Measurements from ENCODE around the gene KCNH8.

Gene KCNH8

DNA sequence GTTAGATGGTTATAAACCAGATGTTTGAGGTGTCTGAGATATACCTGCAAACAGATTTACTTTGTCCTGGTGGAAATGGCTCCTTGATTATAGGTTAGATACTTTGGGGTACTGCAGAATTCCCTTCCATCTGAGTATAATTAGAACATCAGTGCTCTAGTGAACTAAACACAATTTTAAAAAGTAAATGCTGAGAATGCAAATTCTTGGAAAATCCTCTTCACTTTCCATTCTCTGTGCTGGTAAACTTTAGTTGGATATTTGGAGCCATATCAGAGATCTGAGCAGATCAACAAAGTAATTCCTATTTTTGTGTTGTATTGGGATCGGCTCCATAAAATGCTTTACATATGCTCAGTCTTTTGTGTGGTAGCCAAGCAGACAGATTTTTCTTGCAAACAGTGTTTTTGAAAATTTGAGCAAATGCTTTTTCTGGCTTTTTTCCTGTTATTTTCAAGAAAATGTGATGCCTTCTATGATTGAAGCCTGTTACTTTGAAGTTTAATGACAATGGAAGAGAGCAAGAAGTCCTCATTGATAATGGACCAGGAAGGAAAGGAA is 37.9 kb upstream of the KCNH8 start:
- TF ChIP-seq, protein P1, sequence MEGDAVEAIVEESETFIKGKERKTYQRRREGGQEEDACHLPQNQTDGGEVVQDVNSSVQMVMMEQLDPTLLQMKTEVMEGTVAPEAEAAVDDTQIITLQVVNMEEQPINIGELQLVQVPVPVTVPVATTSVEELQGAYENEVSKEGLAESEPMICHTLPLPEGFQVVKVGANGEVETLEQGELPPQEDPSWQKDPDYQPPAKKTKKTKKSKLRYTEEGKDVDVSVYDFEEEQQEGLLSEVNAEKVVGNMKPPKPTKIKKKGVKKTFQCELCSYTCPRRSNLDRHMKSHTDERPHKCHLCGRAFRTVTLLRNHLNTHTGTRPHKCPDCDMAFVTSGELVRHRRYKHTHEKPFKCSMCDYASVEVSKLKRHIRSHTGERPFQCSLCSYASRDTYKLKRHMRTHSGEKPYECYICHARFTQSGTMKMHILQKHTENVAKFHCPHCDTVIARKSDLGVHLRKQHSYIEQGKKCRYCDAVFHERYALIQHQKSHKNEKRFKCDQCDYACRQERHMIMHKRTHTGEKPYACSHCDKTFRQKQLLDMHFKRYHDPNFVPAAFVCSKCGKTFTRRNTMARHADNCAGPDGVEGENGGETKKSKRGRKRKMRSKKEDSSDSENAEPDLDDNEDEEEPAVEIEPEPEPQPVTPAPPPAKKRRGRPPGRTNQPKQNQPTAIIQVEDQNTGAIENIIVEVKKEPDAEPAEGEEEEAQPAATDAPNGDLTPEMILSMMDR (IDR thresholded peaks at IDR 0.05; ENCODE audit: insufficient read depth, low read depth, low read length, missing control alignments), result no peak
- no peak overlapping the region for H3K4me3 ChIP-seq (ENCODE audit: low read depth, low read length)
- no peak for DNase-seq (ENCODE audit: low read depth)

DNA sequence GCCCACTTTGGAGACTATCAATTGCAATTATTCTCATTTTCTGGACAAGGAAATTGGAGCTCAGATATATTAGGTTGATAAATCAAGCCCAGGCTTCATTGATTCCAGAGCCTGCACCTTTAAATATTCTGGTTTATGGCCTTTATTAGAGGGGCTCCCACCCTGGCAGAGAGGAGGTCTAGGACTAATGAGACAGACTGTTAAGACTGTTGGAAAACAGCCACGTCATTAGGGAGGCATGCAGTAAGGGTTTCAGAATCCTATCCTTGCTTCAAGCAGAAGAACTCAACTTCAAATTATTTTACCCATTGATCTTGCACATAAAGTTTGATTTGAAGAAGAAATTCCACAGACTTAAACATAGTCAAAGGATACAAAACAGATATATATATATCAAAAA is 33.8 kb upstream of the KCNH8 start:
- DNase-seq (ENCODE audit: low read depth), result no peak
- H3K4me3 ChIP-seq (ENCODE audit: low read depth, low read length), result no peak overlapping the region
- TF ChIP-seq, protein P1 (IDR thresholded peaks at IDR 0.05; ENCODE audit: insufficient read depth, low read depth, low read length, missing control alignments), result no peak

DNA sequence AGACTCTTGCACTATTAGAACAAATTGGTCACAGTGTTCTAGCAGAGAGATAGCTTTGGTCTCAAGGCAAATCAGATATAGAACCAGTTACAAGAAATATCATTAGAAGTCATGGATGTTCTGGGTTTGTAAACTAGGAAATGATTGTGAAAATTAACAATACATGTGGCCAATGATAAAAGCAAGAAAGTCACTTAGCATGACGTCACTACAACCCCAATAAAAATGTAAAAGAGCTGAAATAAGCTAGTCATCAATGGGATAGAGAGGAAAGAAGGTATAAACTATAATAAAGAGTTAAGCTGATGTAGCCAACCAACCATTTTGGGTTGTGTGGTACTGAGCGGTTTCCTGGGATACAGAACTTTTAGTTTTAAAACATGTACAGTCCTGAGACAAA is 32.1 kb upstream of the KCNH8 start:
- TF ChIP-seq, protein P1 (IDR thresholded peaks at IDR 0.05; ENCODE audit: insufficient read depth, low read depth, low read length, missing control alignments), result no peak
- no peak for DNase-seq (ENCODE audit: low read depth)
- H3K4me3 ChIP-seq (ENCODE audit: low read depth, low read length), result no peak overlapping the region

DNA sequence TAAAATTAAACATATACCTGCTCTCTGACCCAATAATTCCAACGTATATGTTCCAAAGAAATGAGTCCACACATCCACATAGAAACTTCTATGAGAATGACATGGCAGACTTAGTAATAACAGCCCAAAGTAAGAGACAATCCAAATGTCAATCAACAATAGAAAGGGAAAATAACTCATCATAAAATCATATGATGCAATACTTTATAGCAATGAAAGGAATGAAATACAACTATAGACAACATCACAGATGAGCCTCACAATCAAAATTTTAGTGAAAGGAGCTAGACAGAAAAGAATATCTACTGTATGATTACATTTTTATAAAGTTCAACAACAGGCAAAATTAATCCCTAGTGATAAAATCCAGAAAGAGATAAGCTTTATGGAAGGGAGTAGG is 23.6 kb upstream of the KCNH8 start:
- TF ChIP-seq, protein P1 (IDR thresholded peaks at IDR 0.05; ENCODE audit: insufficient read depth, low read depth, low read length, missing control alignments), result no peak
- no peak for DNase-seq (ENCODE audit: low read depth)
- no peak overlapping the region for H3K4me3 ChIP-seq (ENCODE audit: low read depth, low read length)

DNA sequence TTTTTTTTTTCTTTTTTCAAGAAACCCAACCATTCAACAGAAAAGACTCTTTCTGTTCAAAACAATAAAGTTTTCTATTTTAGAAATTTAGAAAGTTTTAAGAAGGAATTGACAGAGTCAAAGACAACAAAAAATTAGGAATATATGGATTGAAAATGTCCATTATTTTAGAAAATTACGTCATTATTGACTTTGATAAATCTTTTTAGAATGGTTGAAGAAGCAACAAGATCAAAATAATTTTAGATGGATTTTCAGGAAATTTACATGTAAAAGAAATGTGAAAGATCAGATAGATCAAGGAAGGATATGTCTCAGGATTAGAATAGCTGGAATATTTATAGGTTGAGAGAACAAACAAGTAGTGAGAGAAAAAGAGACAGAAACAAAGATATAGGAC is 8.4 kb upstream of the KCNH8 start:
- DNase-seq (ENCODE audit: low read depth), result no peak
- no peak overlapping the region for H3K4me3 ChIP-seq (ENCODE audit: low read depth, low read length)
- TF ChIP-seq, protein P1 (IDR thresholded peaks at IDR 0.05; ENCODE audit: insufficient read depth, low read depth, low read length, missing control alignments), result no peak

DNA sequence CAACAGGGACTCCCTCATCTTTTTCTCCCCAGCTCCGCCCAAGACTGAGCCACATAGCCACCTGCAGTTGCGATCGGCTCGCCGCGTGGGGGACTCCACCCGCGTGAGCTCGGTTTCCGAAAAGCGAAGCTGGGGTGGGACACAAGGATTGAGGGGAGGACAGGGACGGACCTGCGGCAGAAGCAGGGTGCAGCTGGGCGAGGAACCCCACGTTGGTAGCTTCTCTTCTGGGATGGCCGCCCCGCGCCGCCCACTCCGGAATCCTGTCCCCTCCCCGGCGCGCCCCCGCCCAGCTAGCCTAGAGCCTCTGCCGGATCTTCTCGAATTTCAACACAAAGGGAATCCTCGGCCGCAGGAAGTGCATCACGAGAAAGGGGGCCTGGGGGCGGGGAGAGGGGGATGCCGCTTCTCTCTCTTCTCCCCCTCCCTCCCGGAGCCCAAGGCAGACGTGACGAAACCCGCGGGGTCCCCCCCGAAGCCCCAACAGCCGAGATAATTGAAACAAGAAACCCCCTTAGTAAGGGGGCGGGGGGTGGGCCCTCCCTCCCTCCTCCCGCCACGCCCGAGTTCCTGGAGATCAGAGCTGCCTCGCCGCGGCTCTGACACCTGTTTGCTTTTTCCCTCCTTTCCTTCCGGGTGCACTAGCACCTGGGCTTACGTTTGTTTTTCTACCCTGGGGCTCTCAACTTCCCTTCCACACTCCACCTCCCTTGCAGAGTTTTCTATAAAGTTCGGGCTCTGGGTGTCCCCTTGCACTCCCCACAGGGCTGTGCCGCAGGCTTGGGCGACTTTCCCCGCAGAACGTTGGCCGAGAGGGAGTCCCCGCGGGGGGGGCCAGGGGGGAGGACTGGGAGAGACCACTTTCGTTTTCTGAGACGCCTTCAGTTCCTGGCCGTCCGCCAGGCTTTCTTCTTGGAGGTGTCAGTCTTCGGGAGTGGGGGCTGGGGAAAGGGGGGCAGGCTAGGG is 1.3 kb upstream of the KCNH8 start:
- TF ChIP-seq, protein P1 (IDR thresholded peaks at IDR 0.05; ENCODE audit: insufficient read depth, low read depth, low read length, missing control alignments), result peak; percentile 58
- peak; percentile 72 for DNase-seq (ENCODE audit: low read depth)

More for the DNA sequence above, 1.3 kb upstream of the KCNH8 start:
- H3K4me3 ChIP-seq (ENCODE audit: low read depth, low read length), result peak overlapping the region; percentile 70
